Measurements from ENCODE around the gene ARHGEF12. TPM values are rescaled to one million over a fixed set of nuclear protein-coding genes. Genes with fewer than 3 reads are reported as not detected.

ARHGEF12 gene
- total and polyA plus RNA-seq, 4 experiments from 2014 or later: 0.80 to 5.0 (median 3.8) TPM

- peaks cover 34 to 47% of the 10 kb centered on the region in 2 donors for H3K27me3 Mint-ChIP-seq
- H3K27ac ChIP-seq (ENCODE audit: low read depth, low read length): no peak within 1 kb of the TSS
- ChIA-PET CTCF (ENCODE audit: partially characterized antibody) (interaction anchor here (1.0 kb wide), 1 partner anchor 22 kb away, joined by 3 read pairs; no protein-coding TSS in a partner anchor), POLR2A (ENCODE audit: partially characterized antibody) (no interaction called here)
- H3K4me3 ChIP-seq (ENCODE audit: low read length in 2 of 2): peak within 1 kb of the TSS in 1 of 2 donors; percentile 25
- DNase-seq: peak in 2 of 5 donors; percentile 24 to 53
- H3K9me3 Mint-ChIP-seq: no peaks in the 10 kb centered on the region
- intact Hi-C loops (cut with micrococcal nuclease): no loop called here
- H3K27me3 ChIP-seq (ENCODE audit: insufficient read depth, low read length): peaks cover 15% of the 10 kb centered on the region
- peak within 1 kb of the TSS; percentile 74 to 89 (median 82) for H3K4me3 Mint-ChIP-seq
- no peaks in the 10 kb centered on the region for H3K36me3 ChIP-seq (ENCODE audit: insufficient read depth, low read length)
- H3K4me1 ChIP-seq (ENCODE audit: insufficient read depth, low read length): peaks cover 27% of the 10 kb centered on the region
- peaks cover 11 to 28% (median 18%) of the 10 kb centered on the region in 4 donors for H3K4me1 Mint-ChIP-seq
- H3K9me3 ChIP-seq (ENCODE audit: control insufficient read depth in 1 of 2, low read length in 2 of 2): no peaks in the 10 kb centered on the region
- no peaks in the 10 kb centered on the region for H3K36me3 Mint-ChIP-seq
- H3K27ac Mint-ChIP-seq: peak within 1 kb of the TSS in 5 of 7 donors; percentile 43 to 87 (median 58)
Measured at GRCh38 chr11:120324932-120325810, 11.0 kb upstream of the ARHGEF12 start, which contains the start of gene TLCD5. Gene TLCD5, plus strand, starts transcription at chr11:120325299. Its CDS starts 2,143 bp downstream, at chr11:120327442.

DNA sequence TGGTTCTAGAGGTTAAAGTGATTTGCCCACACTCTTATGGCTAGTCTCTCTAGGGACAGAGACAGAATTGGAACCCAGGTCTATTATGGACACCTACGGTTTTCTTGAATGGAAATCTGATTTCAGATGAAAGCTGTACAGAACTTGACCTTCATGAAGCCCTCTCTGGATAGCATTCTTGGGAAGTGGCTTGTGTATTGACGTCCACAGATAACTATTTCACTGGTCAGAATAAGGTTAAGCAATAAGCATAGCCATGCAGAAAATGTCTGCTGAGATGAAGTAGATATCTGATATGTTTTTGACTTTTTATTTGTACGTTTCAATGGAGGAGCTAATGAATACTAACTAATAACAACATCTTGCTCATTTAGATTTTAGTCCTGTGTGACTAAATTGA is 10.0 kb upstream of the ARHGEF12 start:
- Histone ChIP-seq H3K9me3 (ENCODE audit: control insufficient read depth in 1 of 2, low read length in 2 of 2) (no peaks in the 10 kb centered on the region), H3K36me3 (ENCODE audit: insufficient read depth, low read length) (no peaks in the 10 kb centered on the region), H3K27me3 (ENCODE audit: insufficient read depth, low read length) (peaks cover 17% of the 10 kb centered on the region), H3K27ac (ENCODE audit: low read depth, low read length) (no peak overlapping the region), H3K4me3 (ENCODE audit: low read length in 2 of 2) (no peak overlapping the region), H3K4me1 (ENCODE audit: insufficient read depth, low read length) (peaks cover 27% of the 10 kb centered on the region)
- ChIA-PET POLR2A (ENCODE audit: partially characterized antibody) (no interaction called here), CTCF (ENCODE audit: partially characterized antibody) (interaction anchor here (1.2 to 1.6 kb wide), 3 partner anchors 9 to 359 kb away, joined by 5 to 10 read pairs (median 5); partner anchors contain the start of gene ARHGEF12)
- H3K27me3 Mint-ChIP-seq: peaks cover 38 to 45% of the 10 kb centered on the region in 2 donors
- no peak for DNase-seq
- intact Hi-C loops (cut with micrococcal nuclease): no loop called here
- peak overlapping the region; percentile 42 to 86 (median 74) for H3K4me3 Mint-ChIP-seq
- peaks cover 11 to 28% (median 18%) of the 10 kb centered on the region in 4 donors for H3K4me1 Mint-ChIP-seq
- no peaks in the 10 kb centered on the region for H3K36me3 Mint-ChIP-seq
- H3K27ac Mint-ChIP-seq: peak overlapping the region in 1 of 7 donors; percentile 51
- no peaks in the 10 kb centered on the region for H3K9me3 Mint-ChIP-seq

DNA sequence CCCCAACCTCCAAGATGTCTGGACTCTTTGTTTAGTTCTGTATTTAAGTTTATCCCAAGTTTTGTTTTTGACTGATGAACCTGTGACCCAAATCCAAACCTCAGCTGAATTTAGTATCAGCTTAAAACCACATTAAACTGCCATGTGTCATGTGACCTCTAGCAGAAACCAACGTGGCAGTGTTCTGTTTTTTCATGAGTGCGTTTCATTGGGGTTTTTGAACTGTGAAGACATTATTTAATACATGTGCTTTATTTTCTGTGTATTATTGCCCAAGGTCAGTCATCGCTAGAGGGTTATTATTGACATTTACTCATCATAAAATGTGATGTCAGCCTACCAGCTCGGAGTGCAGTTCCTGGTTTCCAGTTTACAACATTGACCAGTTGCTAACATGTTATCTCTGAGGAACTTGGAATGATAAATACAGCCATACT is 9.3 kb upstream of the ARHGEF12 start:
- no peak overlapping the region for H3K4me3 ChIP-seq (ENCODE audit: low read length in 2 of 2)
- DNase-seq: peak in 2 of 5 donors; percentile 17 to 25
- Mint-ChIP-seq H3K27ac (peak overlapping the region in 1 of 7 donors; percentile 25), H3K27me3 (peaks cover 44% of the 10 kb centered on the region in 2 donors), H3K36me3 (no peaks in the 10 kb centered on the region), H3K4me1 (peaks cover 11 to 28% (median 18%) of the 10 kb centered on the region in 4 donors), H3K9me3 (no peaks in the 10 kb centered on the region), H3K4me3 (peak overlapping the region; percentile 2 to 86 (median 64))
- CTCF ChIA-PET (ENCODE audit: partially characterized antibody): interaction anchor here (1.2 to 1.6 kb wide), 3 partner anchors 8 to 359 kb away, joined by 5 to 10 read pairs (median 5); partner anchors contain the start of gene ARHGEF12
- H3K27ac ChIP-seq (ENCODE audit: low read depth, low read length): no peak overlapping the region
- peaks cover 27% of the 10 kb centered on the region for H3K4me1 ChIP-seq (ENCODE audit: insufficient read depth, low read length)
- peaks cover 22% of the 10 kb centered on the region for H3K27me3 ChIP-seq (ENCODE audit: insufficient read depth, low read length)
- no peaks in the 10 kb centered on the region for H3K9me3 ChIP-seq (ENCODE audit: control insufficient read depth in 1 of 2, low read length in 2 of 2)
- intact Hi-C loops (cut with micrococcal nuclease): no loop called here
- no peaks in the 10 kb centered on the region for H3K36me3 ChIP-seq (ENCODE audit: insufficient read depth, low read length)
- POLR2A ChIA-PET (ENCODE audit: partially characterized antibody): no interaction called here

- H3K27me3 ChIP-seq (ENCODE audit: insufficient read depth, low read length): peaks cover 22% of the 10 kb centered on the region
- no peak overlapping the region for H3K4me3 ChIP-seq (ENCODE audit: low read length in 2 of 2)
- intact Hi-C loops (cut with micrococcal nuclease): no loop called here
- CTCF ChIA-PET (ENCODE audit: partially characterized antibody): interaction anchor here (1.2 to 1.6 kb wide), 3 partner anchors 8 to 358 kb away, joined by 5 to 10 read pairs (median 5); partner anchors contain the start of gene ARHGEF12
- H3K36me3 ChIP-seq (ENCODE audit: insufficient read depth, low read length): no peaks in the 10 kb centered on the region
- Mint-ChIP-seq H3K4me3 (peak overlapping the region in 3 of 8 donors; percentile 29 to 86 (median 37)), H3K9me3 (no peaks in the 10 kb centered on the region), H3K27ac (peak overlapping the region in 1 of 7 donors; percentile 63), H3K27me3 (peaks cover 44 to 45% of the 10 kb centered on the region in 2 donors), H3K36me3 (no peaks in the 10 kb centered on the region), H3K4me1 (peaks cover 11 to 28% (median 18%) of the 10 kb centered on the region in 4 donors)
- peaks cover 27% of the 10 kb centered on the region for H3K4me1 ChIP-seq (ENCODE audit: insufficient read depth, low read length)
- H3K9me3 ChIP-seq (ENCODE audit: control insufficient read depth in 1 of 2, low read length in 2 of 2): no peaks in the 10 kb centered on the region
- DNase-seq: no peak
- no peak overlapping the region for H3K27ac ChIP-seq (ENCODE audit: low read depth, low read length)
- POLR2A ChIA-PET (ENCODE audit: partially characterized antibody): no interaction called here
Measured at GRCh38 chr11:120327311-120327710, 8.9 kb upstream of the ARHGEF12 start.

DNA sequence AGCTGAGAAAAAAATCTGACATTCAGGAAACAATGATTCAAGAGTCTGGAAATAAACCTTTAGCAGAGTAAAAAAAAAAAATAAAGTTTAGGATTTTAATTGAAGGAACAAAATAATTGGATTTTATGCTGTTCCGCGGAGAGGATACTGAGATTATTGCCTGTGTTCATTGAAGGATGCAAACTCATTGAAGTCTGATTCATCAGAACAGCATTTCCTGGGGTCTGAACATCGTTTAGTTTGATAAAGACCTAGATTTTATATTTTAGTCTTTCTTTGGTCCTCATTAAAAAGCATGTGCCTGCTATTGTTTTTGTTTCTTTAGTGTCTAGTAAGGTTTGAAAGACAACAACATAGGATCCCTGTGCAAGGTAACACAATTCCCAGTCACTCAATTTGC is 6.7 kb upstream of the ARHGEF12 start:
- Histone ChIP-seq H3K36me3 (ENCODE audit: insufficient read depth, low read length) (no peaks in the 10 kb centered on the region), H3K27me3 (ENCODE audit: insufficient read depth, low read length) (peaks cover 10% of the 10 kb centered on the region), H3K9me3 (ENCODE audit: control insufficient read depth in 1 of 2, low read length in 2 of 2) (no peaks in the 10 kb centered on the region), H3K27ac (ENCODE audit: low read depth, low read length) (no peak overlapping the region), H3K4me1 (ENCODE audit: insufficient read depth, low read length) (peaks cover 25% of the 10 kb centered on the region), H3K4me3 (ENCODE audit: low read length in 2 of 2) (no peak overlapping the region)
- H3K27me3 Mint-ChIP-seq: peaks cover 30 to 31% of the 10 kb centered on the region in 2 donors
- intact Hi-C loops (cut with micrococcal nuclease): no loop called here
- H3K4me3 Mint-ChIP-seq: no peak overlapping the region
- H3K9me3 Mint-ChIP-seq: no peaks in the 10 kb centered on the region
- no peak overlapping the region for H3K27ac Mint-ChIP-seq
- CTCF ChIA-PET (ENCODE audit: partially characterized antibody): interaction anchor here (0.9 kb wide), 1 partner anchor 27 kb away, joined by 3 read pairs; no protein-coding TSS in a partner anchor
- POLR2A ChIA-PET (ENCODE audit: partially characterized antibody): no interaction called here
- no peaks in the 10 kb centered on the region for H3K36me3 Mint-ChIP-seq
- peaks cover 11 to 28% (median 17%) of the 10 kb centered on the region in 4 donors for H3K4me1 Mint-ChIP-seq
- DNase-seq: no peak

GRCh38 chr11:120330045-120330444 is 6.2 kb upstream of the ARHGEF12 start:
- no peak overlapping the region for H3K27ac ChIP-seq (ENCODE audit: low read depth, low read length)
- H3K4me3 ChIP-seq (ENCODE audit: low read length in 2 of 2): no peak overlapping the region
- intact Hi-C loops (cut with micrococcal nuclease): no loop called here
- Mint-ChIP-seq H3K4me3 (no peak overlapping the region), H3K27ac (no peak overlapping the region), H3K27me3 (peaks cover 26 to 27% of the 10 kb centered on the region in 2 donors), H3K4me1 (peaks cover 11 to 24% (median 17%) of the 10 kb centered on the region in 4 donors), H3K36me3 (no peaks in the 10 kb centered on the region), H3K9me3 (no peaks in the 10 kb centered on the region)
- CTCF ChIA-PET (ENCODE audit: partially characterized antibody): interaction anchor here (0.9 kb wide), 1 partner anchor 27 kb away, joined by 3 read pairs; no protein-coding TSS in a partner anchor
- H3K36me3 ChIP-seq (ENCODE audit: insufficient read depth, low read length): no peaks in the 10 kb centered on the region
- peaks cover 7% of the 10 kb centered on the region for H3K27me3 ChIP-seq (ENCODE audit: insufficient read depth, low read length)
- POLR2A ChIA-PET (ENCODE audit: partially characterized antibody): no interaction called here
- peaks cover 23% of the 10 kb centered on the region for H3K4me1 ChIP-seq (ENCODE audit: insufficient read depth, low read length)
- DNase-seq: no peak
- no peaks in the 10 kb centered on the region for H3K9me3 ChIP-seq (ENCODE audit: control insufficient read depth in 1 of 2, low read length in 2 of 2)

Measured in CD4-positive, alpha-beta memory T cell (primary cell).